Psoas muscle (tissue), 8 donors: Measurements from ENCODE around the gene CRY2. TPM values are rescaled to one million over a fixed set of nuclear protein-coding genes. Genes with fewer than 3 reads are reported as not detected.

Experiments
- ATAC-seq, 4 donors: fragments of 200-7000 bp; cut with Tn5 transposase; one replicate each; pipeline ENCODE4 v1.9.1; 2020; ENCODE audit warnings: moderate library complexity in 3 of 4, mild to moderate bottlenecking in 2 of 4
- DNase-seq, 2 donors: peaks; one replicate each; pipeline ENCODE4 v3.0.0-alpha.2; 2020
- H3K27ac ChIP-seq: fragments of 200-600 bp; one replicate; pipeline ENCODE4 v1.8.0; 2022
- H3K27me3 ChIP-seq, 3 donors: fragments of 200-600 bp in 1 of 3; one replicate each; pipeline versions ENCODE4 v1.6.1 to v1.8.0; 2013 to 2022; ENCODE audit warnings: low read length in 2 of 3, mild to moderate bottlenecking in 2 of 3, moderate library complexity in 1 of 3; ENCODE audit not compliant: insufficient read depth in 3 of 3
- H3K36me3 ChIP-seq, 2 donors: fragments of 200-600 bp in 1 of 2; one replicate each; pipeline versions ENCODE4 v1.6.1 to v1.8.0; 2013 to 2022; ENCODE audit warnings: low read depth in 1 of 2, mild to moderate bottlenecking in 1 of 2, moderate library complexity in 1 of 2; ENCODE audit not compliant: insufficient read depth in 1 of 2
- H3K4me1 ChIP-seq: fragments of 200-600 bp; one replicate; pipeline ENCODE4 v1.8.0; 2022
- H3K4me3 ChIP-seq: fragments of 200-600 bp; one replicate; pipeline ENCODE4 v1.8.0; 2022; ENCODE audit warnings: mild to moderate bottlenecking
- H3K9me3 ChIP-seq: fragments of 200-600 bp; one replicate; pipeline ENCODE4 v1.8.0; 2022
- CTCF ChIP-seq: fragments of 200-600 bp; IDR thresholded peaks from one replicate; pipeline ENCODE4 v1.8.0; 2022; ENCODE audit warnings: antibody characterized with exemption
- WGBS, 3 donors: extraction: QIAGEN DNeasy Blood & Tissue Kit; methylation state at CpG; one replicate each; pipeline versions ENCODE4 v1.1.6 to v1.1.7; 2013; 5-methylcytosine and 5-hydroxymethylcytosine counted together
- intact Hi-C, 2 donors: fragments of 100-400 bp; cut with DNase I; formaldehyde crosslinking; loops; one replicate each; pipeline versions ENCODE4 v1.11.0 to v1.14.2; 2022
- polyA plus RNA-seq, 3 donors: library from polyadenylated mRNA; stranded (reverse); fragments of 200-250 nt; gene quantifications; one replicate each; pipeline ENCODE4 v1.2.3, GENCODE V29; 2013
- total RNA-seq, 4 donors: library from RNA; stranded (reverse); fragmentation: NEBNext Ultra II Directional in 2 of 4; extraction: Animal tissue kit (Norgen Biotek cat#: 25700) in 2 of 4; gene quantifications; one replicate each; pipeline versions ENCODE4 v1.2.1 to v1.2.4, GENCODE V29; 2021 to 2023
- donor health status: healthy with polysubstance abuse.
- donor health status: DM: no; HTN: no; CAD: no; lungs with moderate emphysema.
- donor health status: Bipolar disorder and iron deficiency.
- donor health status: healthy.
- donor health status: DM: yes; HTN: yes; CAD: no.
- donor health status: DM: no; HTN: no; CAD: no.
- donor health status: DM: no; HTN: no; CAD: no.
- donor health status: DM: yes; HTN: yes; CAD: no.

The CRY2 gene
- total and polyA plus RNA-seq, 7 donors: 15.4 to 64.5 (median 30.7) TPM

GRCh38 chr11:45877845-45878244, 30.6 kb downstream of the CRY2 start:
- WGBS, 3 donors: 93 to 94% (median 93%) methylated on average over 3 of the region's 3 CpGs
- DNase-seq (no peak), ATAC-seq (no peak)
- Histone ChIP-seq H3K36me3 (peaks cover 2 to 95% of the 10 kb centered on the region in 2 donors), H3K27ac (no peak overlapping the region), H3K4me1 (no peaks in the 10 kb centered on the region), H3K27me3 (no peaks in the 10 kb centered on the region), H3K4me3 (no peak overlapping the region), H3K9me3 (no peaks in the 10 kb centered on the region)
- no peak for TF ChIP-seq CTCF
- intact Hi-C loops: loop anchor here in 1 of 2 donors (10.0 kb wide), 1 partner anchor 227 kb away; no protein-coding TSS in a partner anchor

GRCh38 chr11:45879803-45880686, 32.8 kb downstream of the CRY2 start:
- DNase-seq: no peak
- WGBS, 3 donors: 79 to 88% (median 86%) methylated on average over 7 of the region's 7 CpGs
- no peak overlapping the region for H3K4me3 ChIP-seq
- H3K9me3 ChIP-seq: no peaks in the 10 kb centered on the region
- H3K27ac ChIP-seq: no peak overlapping the region
- H3K36me3 ChIP-seq: peaks cover 2 to 73% of the 10 kb centered on the region in 2 donors
- H3K27me3 ChIP-seq: no peaks in the 10 kb centered on the region
- no peaks in the 10 kb centered on the region for H3K4me1 ChIP-seq
- intact Hi-C loops: loop anchor here in 1 of 2 donors (10.0 kb wide), 1 partner anchor 225 kb away; no protein-coding TSS in a partner anchor
- ATAC-seq: peak; percentile 56 to 73 (median 71)
- TF ChIP-seq CTCF: no peak

GRCh38 chr11:45880772-45881570, 33.7 kb downstream of the CRY2 start:
- WGBS, 3 donors: 74 to 85% (median 76%) methylated on average over 15 of the region's 15 CpGs
- no peak for DNase-seq
- no peak for ATAC-seq

More at GRCh38 chr11:45880772-45881570, 33.7 kb downstream of the CRY2 start:
- Histone ChIP-seq H3K27ac (no peak overlapping the region), H3K36me3 (peaks cover 0 to 63% of the 10 kb centered on the region in 2 donors), H3K9me3 (no peaks in the 10 kb centered on the region), H3K27me3 (no peaks in the 10 kb centered on the region), H3K4me3 (no peak overlapping the region), H3K4me1 (peaks cover 3% of the 10 kb centered on the region)
- intact Hi-C loops: no loop called here
- TF ChIP-seq CTCF: no peak
